Fibroblast of upper back skin (primary cell): ENCODE data around the gene WDR88.
"Not testable (repeated sequence)": the region's sequence is repeated elsewhere in the genome, so short reads cannot be mapped to it uniquely, and the experiment has no call there.

Experiments used
- DNase-seq: peaks from one replicate; pipeline ENCODE4 v3.0.0-alpha.2; 2013

WDR88 gene

DNA sequence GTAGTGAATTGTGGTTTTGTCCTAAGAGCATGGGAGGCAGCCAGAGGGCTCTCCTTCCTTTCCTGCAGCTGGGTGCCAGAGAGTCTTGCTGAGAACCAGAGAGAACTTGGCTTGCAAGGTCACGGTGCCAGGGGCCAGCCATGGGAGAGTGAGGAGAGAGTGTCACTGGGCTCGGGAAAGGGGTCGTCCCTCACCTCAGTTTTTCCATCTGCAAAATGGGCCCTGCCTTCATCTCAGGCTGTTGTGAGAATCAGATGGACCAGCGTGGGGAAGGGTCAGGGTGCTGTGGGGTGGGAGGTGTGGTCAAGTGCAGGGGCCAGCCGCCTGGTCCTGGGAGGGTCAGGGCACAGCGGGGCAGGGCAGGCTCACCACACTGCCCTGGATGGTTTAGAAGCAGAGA, 69.6 kb downstream of the WDR88 start:
- no peak for DNase-seq

GRCh38 chr19:33201886-33202545, 70.1 kb downstream of the WDR88 start:
- no peak for DNase-seq

- DNase-seq: no peak
Measured at GRCh38 chr19:33202546-33203507, 70.9 kb downstream of the WDR88 start.

- DNase-seq: no peak
Measured at GRCh38 chr19:33203529-33203928, 71.6 kb downstream of the WDR88 start.

DNA sequence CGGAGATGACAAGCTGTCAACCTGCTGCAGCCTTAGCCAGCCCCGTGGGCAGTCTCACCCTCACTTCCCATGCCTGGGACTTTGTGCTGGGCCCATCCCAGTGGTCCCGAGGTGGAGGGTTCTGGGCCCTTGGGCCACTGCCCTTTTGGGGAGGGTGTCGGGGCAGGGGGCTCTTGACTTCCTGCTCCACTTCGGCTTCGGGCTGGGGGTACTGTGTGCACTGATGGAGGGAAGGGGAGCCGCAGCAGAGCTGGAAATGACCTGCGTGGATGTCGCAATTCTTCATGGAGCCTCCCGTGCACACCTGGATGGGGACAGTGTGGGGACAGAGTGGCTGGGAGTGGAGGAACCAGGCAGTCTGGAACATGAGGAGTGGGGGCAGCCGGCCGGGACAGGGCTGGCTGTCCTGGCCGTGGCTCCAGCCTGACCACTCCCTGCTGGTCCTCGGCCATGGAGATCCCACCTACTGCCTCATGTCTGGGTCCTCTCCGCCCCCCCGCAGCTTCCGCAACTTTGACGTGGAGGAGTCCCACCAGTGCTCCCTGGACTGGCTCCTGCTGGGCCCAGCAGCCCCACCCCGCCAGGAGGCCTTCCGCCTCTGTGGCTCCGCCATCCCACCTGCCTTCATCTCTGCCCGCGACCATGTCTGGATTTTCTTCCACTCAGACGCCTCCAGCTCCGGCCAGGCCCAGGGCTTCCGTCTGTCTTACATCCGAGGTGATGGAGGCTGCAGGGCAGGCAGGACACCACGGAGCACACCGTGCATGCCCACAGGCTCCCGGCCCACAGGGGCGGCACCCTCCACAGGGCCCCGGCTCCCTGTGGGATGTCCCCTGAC, 72.4 kb downstream of the WDR88 start:
- no peak for DNase-seq

DNA sequence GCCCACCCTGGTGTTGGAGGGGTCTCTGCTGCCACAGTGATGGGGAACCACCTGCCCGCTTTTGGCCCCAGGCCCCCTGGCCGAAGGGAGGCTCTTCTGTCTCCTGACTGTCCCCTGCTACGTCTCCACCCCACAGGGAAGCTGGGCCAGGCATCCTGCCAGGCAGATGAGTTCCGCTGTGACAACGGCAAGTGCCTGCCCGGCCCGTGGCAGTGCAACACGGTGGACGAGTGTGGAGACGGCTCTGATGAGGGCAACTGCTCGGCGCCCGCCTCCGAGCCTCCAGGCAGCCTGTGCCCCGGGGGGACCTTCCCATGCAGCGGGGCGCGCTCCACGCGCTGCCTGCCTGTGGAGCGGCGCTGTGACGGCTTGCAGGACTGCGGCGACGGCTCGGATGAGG, 73.2 kb downstream of the WDR88 start:
- DNase-seq: no peak

DNA sequence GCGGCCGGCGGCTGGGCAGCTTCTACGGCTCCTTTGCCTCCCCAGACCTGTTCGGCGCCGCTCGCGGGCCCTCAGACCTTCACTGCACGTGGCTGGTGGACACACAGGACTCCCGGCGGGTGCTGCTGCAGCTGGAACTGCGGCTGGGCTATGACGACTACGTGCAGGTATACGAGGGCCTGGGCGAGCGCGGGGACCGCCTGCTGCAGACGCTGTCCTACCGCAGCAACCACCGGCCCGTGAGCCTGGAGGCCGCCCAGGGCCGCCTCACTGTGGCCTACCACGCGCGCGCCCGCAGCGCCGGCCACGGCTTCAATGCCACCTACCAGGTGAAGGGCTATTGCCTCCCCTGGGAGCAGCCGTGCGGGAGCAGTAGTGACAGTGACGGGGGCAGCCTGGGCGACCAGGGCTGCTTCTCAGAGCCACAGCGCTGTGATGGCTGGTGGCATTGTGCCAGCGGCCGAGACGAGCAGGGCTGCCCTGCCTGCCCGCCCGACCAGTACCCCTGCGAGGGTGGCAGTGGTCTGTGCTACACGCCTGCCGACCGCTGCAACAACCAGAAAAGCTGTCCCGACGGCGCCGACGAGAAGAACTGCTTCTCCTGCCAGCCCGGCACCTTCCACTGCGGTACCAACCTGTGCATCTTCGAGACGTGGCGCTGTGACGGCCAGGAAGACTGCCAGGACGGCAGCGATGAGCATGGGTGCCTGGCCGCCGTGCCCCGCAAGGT, 73.8 kb downstream of the WDR88 start:
- DNase-seq: no peak

DNA sequence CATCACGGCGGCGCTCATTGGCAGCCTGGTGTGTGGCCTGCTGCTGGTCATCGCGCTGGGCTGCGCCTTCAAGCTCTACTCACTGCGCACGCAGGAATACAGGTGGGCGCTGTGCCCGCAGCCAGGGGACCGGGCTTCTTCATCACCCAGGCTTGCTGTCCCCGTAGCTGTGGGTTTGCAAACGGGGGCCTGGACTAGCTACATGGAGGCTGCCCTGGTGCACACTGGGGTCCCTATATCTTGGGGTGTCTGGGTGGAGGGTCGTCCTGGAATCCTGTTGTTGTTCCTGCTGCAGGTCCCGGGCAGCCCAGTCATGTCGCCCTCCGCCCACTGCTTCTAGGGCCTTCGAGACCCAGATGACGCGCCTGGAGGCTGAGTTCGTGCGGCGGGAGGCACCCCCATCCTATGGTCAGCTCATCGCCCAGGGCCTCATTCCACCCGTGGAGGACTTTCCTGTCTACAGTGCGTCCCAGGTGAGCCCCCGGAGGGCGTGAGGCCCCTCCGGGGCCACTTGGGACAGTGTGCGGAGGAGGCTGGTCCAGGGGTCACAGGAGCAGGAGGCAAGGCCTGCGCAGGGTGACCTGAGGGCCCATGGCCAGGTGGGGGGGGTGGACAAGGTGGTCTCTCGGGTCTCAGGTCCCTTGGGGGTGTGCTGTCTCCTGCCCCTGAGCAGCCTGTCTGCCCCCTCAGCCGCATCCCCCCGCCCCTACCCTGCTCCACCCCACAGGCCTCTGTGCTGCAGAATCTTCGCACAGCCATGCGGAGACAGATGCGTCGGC, 74.5 kb downstream of the WDR88 start:
- no peak for DNase-seq

GRCh38 chr19:33207040-33207620, 75.2 kb downstream of the WDR88 start:
- DNase-seq: no peak

- DNase-seq: no peak
Measured at GRCh38 chr19:33207903-33208302, 76.0 kb downstream of the WDR88 start.

DNA sequence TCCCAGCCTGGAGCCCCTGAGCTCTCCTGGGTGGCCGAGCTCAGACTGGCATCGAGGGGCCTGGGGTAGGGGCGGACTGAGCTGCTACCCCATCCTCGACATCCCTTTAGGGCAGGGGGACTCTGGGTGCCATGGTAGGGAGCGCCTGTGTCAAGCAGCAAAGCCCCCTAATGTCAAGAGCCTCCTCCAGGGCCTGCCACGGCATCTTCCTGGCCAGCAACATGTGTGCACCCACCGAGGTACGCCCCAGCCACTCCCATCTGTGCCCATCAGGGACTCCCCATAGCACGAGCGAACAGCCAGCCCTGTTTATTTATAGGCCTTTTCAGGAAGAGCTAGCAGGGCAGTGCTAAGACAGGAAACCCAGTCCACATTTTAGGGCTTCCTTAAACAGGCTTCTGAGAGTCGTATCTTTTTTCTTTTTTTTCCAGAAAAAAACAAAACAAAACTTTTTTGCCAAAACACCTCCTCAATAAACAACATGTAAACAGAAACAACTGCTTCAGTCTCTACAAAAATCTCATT, 76.5 kb downstream of the WDR88 start:
- DNase-seq: no peak

DNA sequence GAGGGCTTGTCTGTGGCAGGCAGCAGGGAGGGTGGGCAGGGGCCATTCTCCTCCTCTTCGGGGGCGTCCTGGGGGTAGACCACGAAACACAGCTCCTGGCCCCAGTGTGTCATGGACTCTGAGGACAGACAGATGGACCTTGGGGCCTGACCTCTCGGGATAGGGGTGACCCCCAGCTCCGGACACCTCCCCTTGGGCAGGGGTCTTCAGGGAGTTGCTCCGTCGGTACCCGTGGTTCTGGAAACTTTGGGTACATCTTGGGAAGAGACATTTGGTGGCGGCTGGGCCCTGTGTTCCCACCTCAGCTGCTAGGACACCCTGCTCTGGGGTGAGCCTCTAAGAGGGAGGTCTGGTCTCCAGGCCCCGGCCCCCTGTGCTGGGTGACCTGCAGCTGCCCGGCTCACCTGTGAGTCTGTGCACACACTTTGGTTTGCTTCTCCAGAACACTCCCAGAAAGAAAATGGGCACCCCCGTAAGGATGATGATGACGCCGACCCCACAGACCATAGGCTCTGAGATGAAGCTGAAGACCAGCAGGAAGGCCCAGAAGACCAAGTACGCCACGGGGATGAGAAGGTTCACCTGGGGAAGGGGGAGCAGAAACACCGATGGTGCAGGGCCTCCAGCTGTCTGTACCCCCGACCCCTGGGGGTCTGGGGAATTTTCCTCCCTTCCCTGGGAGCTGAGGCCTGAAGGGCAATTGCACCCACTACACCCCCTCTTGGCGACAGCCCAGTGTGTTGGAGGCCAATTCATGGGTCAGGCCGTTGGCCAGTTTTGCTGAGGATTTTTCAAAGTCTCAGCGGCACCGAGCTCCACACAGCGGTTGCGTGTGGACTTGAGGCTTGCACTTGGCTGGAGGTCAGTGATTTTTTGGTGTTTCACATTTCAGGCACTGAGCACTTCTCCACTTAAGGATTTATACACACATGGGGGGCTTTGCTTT, 77.3 kb downstream of the WDR88 start:
- DNase-seq: no peak

DNA sequence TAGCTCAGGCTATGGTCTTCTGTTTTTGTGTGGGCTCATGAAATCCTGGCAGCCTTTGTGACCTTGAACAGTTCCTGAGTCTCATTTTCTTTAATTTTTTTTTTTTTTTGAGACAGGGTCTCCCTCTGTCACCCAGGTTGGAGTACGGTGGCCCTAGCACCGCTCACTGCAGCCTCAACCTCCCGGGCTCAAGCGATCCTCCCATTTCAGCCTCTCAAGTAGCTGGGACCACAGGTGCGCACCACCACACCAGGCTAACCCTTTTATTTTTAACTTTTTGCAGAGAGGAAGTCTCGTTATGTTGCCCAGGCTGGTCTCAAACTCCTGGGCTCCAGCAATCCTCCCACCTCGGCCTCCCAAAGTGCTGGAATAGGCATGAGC, 77.9 kb downstream of the WDR88 start:
- not testable (repeated sequence) for DNase-seq

GRCh38 chr19:33210266-33210940, 78.5 kb downstream of the WDR88 start:
- no peak for DNase-seq

DNA sequence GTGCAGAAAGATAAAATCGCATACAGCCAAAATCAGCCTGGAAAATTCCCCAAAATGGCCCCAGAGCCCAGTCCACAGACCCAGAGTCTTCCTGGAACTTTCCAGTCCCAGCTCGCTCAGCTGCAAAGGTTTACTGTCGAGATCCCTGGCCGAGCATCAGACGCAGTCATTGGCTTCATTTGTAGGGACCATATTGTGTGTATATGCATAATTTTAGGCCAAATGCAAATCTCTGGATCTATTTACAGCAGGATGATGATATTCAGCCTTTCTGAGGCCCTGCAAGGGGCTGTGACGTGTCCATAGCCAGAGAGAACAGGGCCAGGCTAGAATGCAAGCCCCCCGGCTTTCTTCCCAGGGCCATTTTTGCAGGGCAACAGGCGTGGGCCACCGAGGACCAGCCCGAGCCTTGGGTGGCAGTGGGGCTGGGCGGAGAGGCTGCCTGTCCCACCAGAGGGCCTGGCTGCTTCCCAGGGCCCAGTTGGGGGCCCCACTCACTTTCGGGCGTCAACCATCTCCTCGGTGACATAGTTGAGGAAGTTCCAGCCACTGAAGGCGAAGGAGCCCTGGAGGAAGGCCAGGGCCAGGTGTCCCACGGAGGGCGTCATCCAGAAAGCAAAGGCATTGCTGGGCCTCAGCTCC, 80.0 kb downstream of the WDR88 start:
- no peak for DNase-seq

- DNase-seq: no peak
Measured at GRCh38 chr19:33212436-33213172, 80.7 kb downstream of the WDR88 start.

- no peak for DNase-seq
Measured at GRCh38 chr19:33214596-33214995, 82.7 kb downstream of the WDR88 start.
